GM12878 (cell line): ENCODE measurements around the gene NUCB1. TPM values are rescaled to one million over a fixed set of nuclear protein-coding genes. Genes with fewer than 3 reads are reported as not detected.
A peak's percentile ranks its signal among the peaks of the same experiment; 100 is the strongest.

ENCODE experiments used
- ATAC-seq: fragments of 200-7000 bp; cut with Tn5 transposase; 3 replicates; pipeline ENCODE4 v1.9.1; 2020; ENCODE audit warnings: mild to moderate bottlenecking, moderate library complexity
- BruUV-seq: library from RNA; stranded (reverse); fragments of 400-500 nt; replicated peaks from 2 replicates; lab custom pipeline; 2021; lab: Mats Ljungman, UMichigan
- CTCF ChIA-PET: fragments of 300-600 bp; sonication (Branson Sonifier 250); formaldehyde crosslinking; extraction: SDS; loops from one replicate; lab custom pipeline; 2021; ENCODE audit warnings: inconsistent platforms; lab: Yijun Ruan, JAX
- POLR2A ChIA-PET: fragments of 350-600 bp; formaldehyde crosslinking; extraction: SDS; loops from one replicate; lab custom pipeline; 2021; ENCODE audit warnings: inconsistent platforms; lab: Charles Lee
- RAD21 ChIA-PET: fragments of 300-600 bp; sonication (Branson Sonifier 250); formaldehyde crosslinking; loops from one replicate; lab custom pipeline; 2023; ENCODE audit warnings: antibody characterized with exemption; ENCODE audit not compliant: unreplicated experiment; lab: Charles Lee
- SMC1A ChIA-PET: fragments of 300-600 bp; sonication (Branson Sonifier 250); formaldehyde crosslinking; loops from one replicate; lab custom pipeline; 2023; ENCODE audit not compliant: unreplicated experiment, uncharacterized antibody; lab: Charles Lee
- DNase-seq: peaks from one replicate; pipeline ENCODE4 v3.0.0-alpha.2; 2011; ENCODE audit warnings: low read depth, low spot score
- FAIRE-seq: peaks from 3 replicates; lab custom pipeline; 2011; peaks lifted over from hg19 to GRCh38; lab: Jason Lieb, UNC
- H2AFZ ChIP-seq: 2 replicates; pipeline ENCODE4 v1.6.0; 2011; ENCODE audit warnings: low read depth, low read length, control low read depth; ENCODE audit not compliant: control insufficient read depth
- H3K27ac ChIP-seq: 2 replicates; pipeline ENCODE4 v1.5.1; 2011; ENCODE audit warnings: control low read depth; ENCODE audit not compliant: control insufficient read depth, insufficient read depth
- H3K27me3 ChIP-seq, 2 experiments: replicated peaks in 1 of 2; 2 replicates each; pipeline versions ENCODE4 v1.6.0 to v1.6.1; 2011; ENCODE audit warnings: low read length in 1 of 2; ENCODE audit not compliant: control insufficient read depth in 2 of 2, insufficient read depth in 2 of 2
- H3K36me3 ChIP-seq, 2 experiments: 2 replicates each; pipeline ENCODE4 v1.5.1; 2011; ENCODE audit warnings: low read length in 1 of 2; ENCODE audit not compliant: control insufficient read depth in 2 of 2, insufficient read depth in 2 of 2
- H3K4me1 ChIP-seq: 2 replicates; pipeline ENCODE4 v1.6.1; 2011; ENCODE audit warnings: mild to moderate bottlenecking, low read length, moderate library complexity, mixed read lengths; ENCODE audit not compliant: control insufficient read depth, insufficient read depth
- H3K4me2 ChIP-seq: 2 replicates; pipeline ENCODE4 v1.6.0; 2011; ENCODE audit warnings: control low read depth; ENCODE audit not compliant: control insufficient read depth, insufficient read depth
- H3K4me3 ChIP-seq: fragments of 200-600 bp; sonication (generic); 2 replicates; pipeline ENCODE4 v1.5.1; 2016
- H3K79me2 ChIP-seq: 2 replicates; pipeline ENCODE4 v1.6.0; 2011; ENCODE audit warnings: low read length; ENCODE audit not compliant: control insufficient read depth, insufficient read depth
- H3K9ac ChIP-seq: 2 replicates; pipeline ENCODE4 v1.8.0; 2011; ENCODE audit warnings: low read length, control low read depth, mixed read lengths; ENCODE audit not compliant: control insufficient read depth, insufficient read depth
- H3K9me3 ChIP-seq: replicated peaks from 3 replicates; pipeline ENCODE4 v1.5.1; 2011; ENCODE audit warnings: mild to moderate bottlenecking, low read length; ENCODE audit not compliant: control insufficient read depth, insufficient read depth
- H4K20me1 ChIP-seq: 2 replicates; pipeline ENCODE4 v1.6.0; 2011; ENCODE audit not compliant: control insufficient read depth, insufficient read depth
- BACH1 ChIP-seq: fragments of 450-650 bp; IDR thresholded peaks from 2 replicates; pipeline ENCODE4 v1.6.1; 2017; ENCODE audit warnings: mild to moderate bottlenecking, borderline replicate concordance
- BCL11A ChIP-seq: IDR thresholded peaks from 2 replicates; pipeline ENCODE4 v1.6.1; 2011; ENCODE audit warnings: low read depth, low read length
- CBX3 ChIP-seq: fragments of 200-600 bp; sonication (generic); IDR thresholded peaks from 2 replicates; pipeline ENCODE4 v1.6.1; 2016; ENCODE audit warnings: low read depth, borderline replicate concordance
- DPF2 ChIP-seq: fragments of 450-650 bp; IDR thresholded peaks from 2 replicates; pipeline ENCODE4 v1.6.1; 2017; ENCODE audit warnings: mild to moderate bottlenecking
- HDGF ChIP-seq: fragments of 450-650 bp; IDR thresholded peaks from 2 replicates; pipeline ENCODE4 v1.6.1; 2016; ENCODE audit warnings: antibody characterized with exemption
- MAX ChIP-seq: IDR thresholded peaks from 2 replicates; pipeline ENCODE4 v1.6.1; 2012; ENCODE audit warnings: low read depth, low read length, improper control_type of control experiment
- NBN ChIP-seq: fragments of 450-650 bp; IDR thresholded peaks from 2 replicates; pipeline ENCODE4 v1.6.1; 2016
- NFIC ChIP-seq: IDR thresholded peaks from 2 replicates; pipeline ENCODE4 v1.6.1; 2012; ENCODE audit warnings: low read depth, mild to moderate bottlenecking, inconsistent platforms, low read length, moderate library complexity
- NFXL1 ChIP-seq: fragments of 450-650 bp; IDR thresholded peaks from 2 replicates; pipeline ENCODE4 v1.6.1; 2017; ENCODE audit warnings: antibody characterized with exemption, mild to moderate bottlenecking, borderline replicate concordance
- NKRF ChIP-seq: fragments of 450-650 bp; conservative IDR thresholded peaks from 2 replicates; pipeline ENCODE4 v1.6.1; 2017; ENCODE audit warnings: mild to moderate bottlenecking, moderate library complexity
- SIN3A ChIP-seq: IDR thresholded peaks from 2 replicates; pipeline ENCODE4 v1.6.1; 2012; ENCODE audit warnings: low read depth, low read length, improper control_type of control experiment
- SMAD1 ChIP-seq: fragments of 450-650 bp; IDR thresholded peaks from 2 replicates; pipeline ENCODE4 v1.6.1; 2018; ENCODE audit warnings: mild to moderate bottlenecking, low read depth; ENCODE audit not compliant: partially characterized antibody
- STAT1 ChIP-seq: fragments of 450-650 bp; conservative IDR thresholded peaks from 2 replicates; pipeline ENCODE4 v1.6.1; 2014; ENCODE audit warnings: antibody characterized with exemption, mild to moderate bottlenecking
- SUZ12 ChIP-seq: fragments of 200-600 bp; sonication (generic); IDR thresholded peaks from one replicate; pipeline ENCODE4 v1.6.1; 2018; ENCODE audit warnings: antibody characterized with exemption, mild to moderate bottlenecking; ENCODE audit not compliant: unreplicated experiment
- TBL1XR1 ChIP-seq: IDR thresholded peaks from 2 replicates; pipeline ENCODE4 v1.6.1; 2012; ENCODE audit warnings: low read depth, low read length, improper control_type of control experiment
- TCF7 ChIP-seq: IDR thresholded peaks from 2 replicates; pipeline ENCODE4 v1.6.1; 2014; ENCODE audit warnings: antibody characterized with exemption, borderline replicate concordance
- YY1 ChIP-seq: IDR thresholded peaks from 2 replicates; pipeline ENCODE4 v1.6.1; 2011; ENCODE audit warnings: low read depth, mild to moderate bottlenecking, low read length
- ZNF207 ChIP-seq: fragments of 450-650 bp; IDR thresholded peaks from 2 replicates; pipeline ENCODE4 v1.6.1; 2014; ENCODE audit warnings: antibody characterized with exemption, mild to moderate bottlenecking, borderline replicate concordance
- ZNF622 ChIP-seq: fragments of 450-650 bp; IDR thresholded peaks from 2 replicates; pipeline ENCODE4 v1.6.1; 2017; ENCODE audit warnings: mild to moderate bottlenecking, inconsistent platforms
- WGBS: methylation state at CpG from one replicate; pipeline ENCODE4 v1.1.6; 2016; ENCODE audit warnings: low lambda C conversion rate; ENCODE audit not compliant: insufficient replicate concordance, insufficient coverage; ENCODE audit errors: missing lambda C conversion rate; 5-methylcytosine and 5-hydroxymethylcytosine counted together
- in situ Hi-C: fragments of 300-500 bp; cut with MboI; formaldehyde crosslinking; loops from 9 replicates; pipeline ENCODE4 v1.14.3; 2018; ENCODE audit warnings: mixed read lengths
- intact Hi-C: fragments of 100-400 bp; cut with micrococcal nuclease; formaldehyde crosslinking; loops from one replicate; pipeline ENCODE4 v1.14.2; 2022; ENCODE audit not compliant: unreplicated experiment
- polyA plus RNA-seq, 11 experiments: library from polyadenylated mRNA; depleted of rRNA in 4 of 11; unstranded in 6 of 11; stranded (reverse) in 5 of 11; fragments of >200 nt; fragmentation: Nextera tagmentation in 4 of 11; fragmentation: Illumina TruSeq in 1 of 11; extraction: Ambion mirVana in 4 of 11; extraction: Trizol in 1 of 11; gene quantifications; 1 replicate in 1 of 11; 2 replicates in 10 of 11; pipeline versions ENCODE4 v1.2.1 to v1.2.3, GENCODE V29; 2011 to 2016; ENCODE audit warnings: inconsistent platforms in 2 of 11, missing spikeins in 2 of 11, low read depth in 1 of 11
- total RNA-seq, 4 experiments: library from RNA; depleted of rRNA in 3 of 4; stranded (reverse); fragments of >200 nt in 3 of 4; fragmentation: Illumina TruSeq in 1 of 4; extraction: Trizol in 1 of 4; gene quantifications; 2 replicates each; pipeline versions ENCODE4 v1.2.1 to v1.2.3, GENCODE V29; 2013 to 2021

The NUCB1 gene
- total and polyA plus RNA-seq, 10 of the 15 experiments (the other 5 are each of a cell fraction or from before 2014, with no cell fraction given) = 1.8 to 112 (median 44.5) TPM

GRCh38 chr19:48963371-48964204 lies 63.5 kb downstream of the NUCB1 start (continued):
- TF ChIP-seq NBN (peak; percentile 90), BACH1 (peak; percentile 100), TCF7 (peak; percentile 12; the same call in 1 of the 2 replicates)

GRCh38 chr19:48964205-48965039 lies 64.3 kb downstream of the NUCB1 start:
- POLR2A ChIA-PET = interaction anchor here (0.5 to 4.2 kb wide), 25 partner anchors 9 to 1221 kb away, joined by 3 to 64 read pairs (median 5); partner anchors contain the start of genes BAX, BCAT2, DHDH and GYS1
- SMC1A ChIA-PET = interaction anchor here (0.8 to 2.2 kb wide), 8 partner anchors 10 to 169 kb away, joined by 3 to 24 read pairs (median 4); partner anchors contain the start of genes GYS1, PPP1R15A and RUVBL2
- Histone ChIP-seq H3K4me3 (peak overlapping the region; percentile 73), H3K27me3 (no peaks in the 10 kb centered on the region), H4K20me1 (no peaks in the 10 kb centered on the region), H2AFZ (peak overlapping the region; percentile 20; the same call in 1 of the 2 replicates), H3K36me3 (peaks cover 3 to 19% of the 10 kb centered on the region in 2 experiments), H3K4me2 (peak overlapping the region; percentile 98), H3K4me1 (peaks cover 41% of the 10 kb centered on the region), H3K9me3 (no peaks in the 10 kb centered on the region), H3K27ac (peak overlapping the region; percentile 84), H3K9ac (peak overlapping the region; percentile 73), H3K79me2 (peaks cover 33% of the 10 kb centered on the region)
- in situ Hi-C loops = no loop called here
- DNase-seq (no peak), FAIRE-seq (peak; percentile 72), ATAC-seq (no peak)
- RAD21 ChIA-PET = interaction anchor here (0.7 to 1.6 kb wide), 10 partner anchors 10 to 176 kb away, joined by 3 to 12 read pairs (median 6); partner anchors contain the start of genes BAX, GYS1 and RUVBL2
- 4% methylated on average over 19 of the region's 19 CpGs for WGBS
- TSS peak; percentile 68 for BruUV-seq
- CTCF ChIA-PET = interaction anchor here (0.7 to 2.2 kb wide), 8 partner anchors 29 to 488 kb away, joined by 3 to 10 read pairs (median 5); partner anchors contain the start of genes GYS1, HSD17B14, PIH1D1 and PPP1R15A
- intact Hi-C loops = loop anchor here (1.0 to 10.0 kb wide), 2 partner anchors 89 to 330 kb away; partner anchors contain the start of gene DBP
- no peak for TF ChIP-seq SUZ12
- TF ChIP-seq ZNF207 = no peak
- TF ChIP-seq DPF2 = no peak
- TF ChIP-seq BCL11A = no peak
- TF ChIP-seq STAT1 = no peak
- peak; percentile 53; the same call in 1 of the 2 replicates for TF ChIP-seq MAX
- peak; percentile 17 for TF ChIP-seq SMAD1
- no peak for TF ChIP-seq TBL1XR1
- TF ChIP-seq NKRF = peak; percentile 10; the same call in 1 of the 2 replicates
- TF ChIP-seq HDGF = no peak
- no peak; the same call in 1 of the 2 replicates for TF ChIP-seq YY1
- no peak for TF ChIP-seq ZNF622
- TF ChIP-seq SIN3A = 0 out of 2 replicates have a peak, but pooled peaks have one; percentile 66
- no peak for TF ChIP-seq NFIC
- no peak for TF ChIP-seq CBX3
- TF ChIP-seq NFXL1 = no peak
- TF ChIP-seq NBN = no peak
